ENCODE results near the gene DDX27. TPM values are rescaled to one million over a fixed set of nuclear protein-coding genes. Genes with fewer than 3 reads are reported as not detected.

DDX27 gene
- total and polyA plus RNA-seq, 2 of the 8 experiments (the other 6 are each of a cell fraction or from before 2014, with no cell fraction given): 42.7 to 51.0 TPM

GRCh38 chr20:49215232-49215631 is 4.0 kb upstream of the DDX27 start:
- Histone ChIP-seq H3K9ac (replicated peaks in 1 of 4; ENCODE audit: extremely low read depth in 1 of 4, low read depth in 3 of 4, low read length in 3 of 4) (no peak overlapping the region), H2AK5ac (ENCODE audit: low read depth, low read length) (no peak overlapping the region), H4K91ac (replicated peaks; ENCODE audit: insufficient read length, low read length) (no peak overlapping the region), H2AFZ (ENCODE audit: low read length) (no peak overlapping the region), H3K14ac (ENCODE audit: insufficient read length) (no peak overlapping the region), H2BK20ac (ENCODE audit: low read length) (no peak overlapping the region), H2BK15ac (ENCODE audit: low read length) (no peak overlapping the region), H3K36me3 (ENCODE audit: control insufficient read depth in 2 of 4, insufficient read depth in 4 of 4, low read length in 3 of 4) (no peaks in the 10 kb centered on the region), H3K4me2 (ENCODE audit: insufficient read depth in 1 of 2, low read depth in 2 of 2, low read length in 2 of 2) (no peak overlapping the region), H3K56ac (replicated peaks; ENCODE audit: insufficient read length, low read depth, low read length) (no peak overlapping the region), H3K23ac (ENCODE audit: insufficient read length) (no peak overlapping the region), H3K79me2 (ENCODE audit: control insufficient read depth in 1 of 2, insufficient read depth in 2 of 2, low read length in 2 of 2) (peaks cover 7 to 8% of the 10 kb centered on the region in 2 experiments; a peak in 3 of 4 replicates), H4K20me1 (replicated peaks in 1 of 2; ENCODE audit: control insufficient read depth in 1 of 2, insufficient read depth in 2 of 2, low read length in 2 of 2) (no peaks in the 10 kb centered on the region), H3K23me2 (ENCODE audit: low read depth, low read length) (peaks cover 6% of the 10 kb centered on the region; the same call in 1 of the 2 replicates), H2BK120ac (replicated peaks; ENCODE audit: low read depth, low read length) (no peak overlapping the region), H3K4ac (replicated peaks; ENCODE audit: insufficient read length, low read depth, low read length) (no peak overlapping the region), H3K9me3 (ENCODE audit: insufficient read depth in 2 of 2, low read depth in 1 of 2, low read length in 1 of 2) (peaks cover 0 to under 1% of the 10 kb centered on the region in 2 experiments; a peak in 1 of 4 replicates), H3K27ac (ENCODE audit: low read depth, low read length) (no peak overlapping the region), H2BK5ac (ENCODE audit: low read depth, low read length) (no peak overlapping the region), H4K5ac (ENCODE audit: insufficient read length, low read depth, low read length) (no peak overlapping the region), H2BK12ac (ENCODE audit: low read depth, low read length) (no peak overlapping the region), H3K4me1 (replicated peaks in 1 of 4; ENCODE audit: control insufficient read depth in 3 of 4, insufficient read depth in 4 of 4, low read length in 3 of 4) (peaks cover 1 to 4% (median 3%) of the 10 kb centered on the region in 4 experiments; a peak in 3 of 7 replicates), H3K27me3 (replicated peaks in 1 of 4; ENCODE audit: control insufficient read depth in 3 of 4, extremely low read depth in 1 of 4, insufficient read depth in 3 of 4, low read length in 3 of 4) (no peaks in the 10 kb centered on the region), H3K18ac (ENCODE audit: extremely low read depth, low read length) (no peak overlapping the region), H3K79me1 (ENCODE audit: low read depth, low read length) (peaks cover 1% of the 10 kb centered on the region; the same call in 1 of the 2 replicates), H4K8ac (ENCODE audit: extremely low read depth, insufficient read depth, low read length) (no peak overlapping the region), H3K4me3 (ENCODE audit: extremely low read depth in 1 of 4, insufficient read depth in 2 of 4, low read depth in 3 of 4, low read length in 4 of 4) (no peak overlapping the region)
- CTCF ChIA-PET (ENCODE audit: partially characterized antibody): interaction anchor here (1.2 to 3.9 kb wide), 3 partner anchors 10 to 82 kb away, joined by 3 to 52 read pairs (median 4); no protein-coding TSS in a partner anchor
- 98% methylated on average over 3 of the region's 3 CpGs; no CpG with 5 or more reads in 1 of the 2 experiments for WGBS, 2 experiments (ENCODE audit: extremely low coverage in 1 of 2, insufficient coverage in 1 of 2, insufficient read length in 1 of 2, insufficient replicate concordance in 2 of 2, low coverage in 1 of 2, low lambda C conversion rate in 2 of 2, missing lambda C conversion rate in 1 of 2)
- DNase-seq (ENCODE audit: low read depth in 1 of 2, low spot score in 2 of 2) (no peak), FAIRE-seq (no peak)
- POLR2A ChIA-PET (ENCODE audit: partially characterized antibody): interaction anchor here (1.0 to 1.3 kb wide), 3 partner anchors 65 to 82 kb away, joined by 4 read pairs; no protein-coding TSS in a partner anchor
- TF ChIP-seq MAFK (IDR thresholded peaks at IDR 0.05; ENCODE audit: low read depth, low read length) (no peak), RXRA (IDR thresholded peaks at IDR 0.05; ENCODE audit: insufficient read depth, low read depth, low read length) (no peak), PHF8 (conservative IDR thresholded peaks at IDR 0.05; ENCODE audit: low read depth, low read length) (no peak), ZNF274 (IDR thresholded peaks at IDR 0.05; ENCODE audit: borderline replicate concordance, extremely low read depth, low read length) (no peak), ATF3 (IDR thresholded peaks at IDR 0.05; ENCODE audit: insufficient read depth, low read depth, low read length) (no peak), CREB1 (IDR thresholded peaks at IDR 0.05) (no peak), FOSL1 (IDR thresholded peaks at IDR 0.05; ENCODE audit: insufficient read depth, low read depth, low read length) (no peak), SP1 (IDR thresholded peaks at IDR 0.05; ENCODE audit: low read depth, low read length) (no peak), SP4 (IDR thresholded peaks at IDR 0.05; ENCODE audit: low read length) (no peak), TEAD4 (IDR thresholded peaks at IDR 0.05; ENCODE audit: low read depth, low read length) (no peak)

Measured in H1 (cell line).